HT1080 (cell line): ENCODE results near the gene CDH23. TPM values are rescaled to one million over a fixed set of nuclear protein-coding genes. Genes with fewer than 3 reads are reported as not detected.
A peak's percentile ranks its signal among the peaks of the same experiment; 100 is the strongest.

ENCODE experiments used
- DNase-seq: peaks from one replicate; pipeline ENCODE4 v3.0.0-alpha.2; 2015; ENCODE audit warnings: low read depth
- total RNA-seq: library from RNA; depleted of rRNA; stranded (reverse); fragments of >200 nt; shearing (Covaris generic); gene quantifications from 2 replicates; pipeline ENCODE4 v1.2.3, GENCODE V29; 2014

Gene CDH23
- total RNA-seq, 1 experiment from 2014 or later = 0.23 TPM

DNA sequence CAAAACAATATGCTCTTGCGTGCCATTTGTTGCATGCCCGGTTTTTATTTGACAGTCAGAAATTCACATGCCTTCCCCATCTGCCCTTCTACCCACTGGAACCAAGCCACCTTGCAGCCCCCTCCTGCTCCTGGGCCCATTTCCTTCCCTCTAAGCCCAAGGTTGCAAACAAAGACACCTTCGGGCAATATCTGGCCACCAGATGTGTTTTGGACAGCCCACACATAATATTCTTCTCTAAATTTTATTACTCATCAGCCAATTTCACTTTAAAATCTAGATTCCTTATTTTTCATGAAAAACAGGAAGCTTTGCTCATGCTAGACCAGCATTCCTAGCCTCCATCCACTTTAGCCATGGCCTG, 341.1 kb downstream of the CDH23 start:
- no peak for DNase-seq

DNA sequence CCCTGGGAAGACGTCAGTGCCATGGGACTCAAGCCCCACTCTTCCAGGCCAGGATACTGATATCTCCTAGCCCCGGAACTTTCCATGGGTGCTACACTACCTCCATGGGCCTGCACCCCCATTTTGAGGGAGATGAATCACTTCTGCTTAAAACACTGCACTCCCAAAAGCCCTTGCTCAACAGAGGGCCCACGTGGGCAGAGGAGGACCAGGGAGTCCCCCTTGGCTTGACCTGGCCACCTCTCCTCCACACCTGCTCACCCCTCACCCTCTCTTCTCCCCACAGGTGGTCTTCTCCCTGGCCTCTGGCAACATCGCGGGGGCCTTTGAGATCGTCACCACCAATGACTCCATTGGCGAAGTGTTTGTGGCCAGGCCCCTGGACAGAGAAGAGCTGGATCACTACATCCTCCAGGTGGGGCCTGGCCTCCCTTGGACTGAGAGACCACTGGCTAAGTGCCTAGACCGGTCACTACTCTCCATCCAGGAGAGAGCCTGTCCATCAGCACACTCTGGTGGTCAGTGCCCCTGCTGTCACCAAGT, 342.7 kb downstream of the CDH23 start:
- DNase-seq = no peak

GRCh38 chr10:71740069-71740653, 343.4 kb downstream of the CDH23 start:
- DNase-seq = no peak

DNA sequence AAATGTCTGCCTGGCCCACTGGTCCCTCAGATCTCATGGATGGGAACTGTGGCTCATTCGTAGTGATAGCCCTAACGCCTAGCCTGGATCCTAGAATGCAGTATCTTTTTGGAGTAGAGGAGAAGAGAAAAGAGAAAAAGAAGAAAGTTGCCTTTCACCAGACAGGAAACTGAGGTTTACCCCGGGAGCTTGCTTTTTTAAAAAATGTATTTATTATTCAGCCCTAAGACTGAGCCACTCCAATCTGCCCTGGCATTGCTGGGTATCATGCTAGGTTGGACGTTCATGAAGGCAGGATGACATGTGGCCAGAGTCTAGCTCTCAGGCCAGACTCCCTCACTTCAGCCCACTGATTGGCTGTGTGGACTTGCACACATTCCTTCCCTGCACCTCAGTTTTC, 344.3 kb downstream of the CDH23 start:
- no peak for DNase-seq

DNA sequence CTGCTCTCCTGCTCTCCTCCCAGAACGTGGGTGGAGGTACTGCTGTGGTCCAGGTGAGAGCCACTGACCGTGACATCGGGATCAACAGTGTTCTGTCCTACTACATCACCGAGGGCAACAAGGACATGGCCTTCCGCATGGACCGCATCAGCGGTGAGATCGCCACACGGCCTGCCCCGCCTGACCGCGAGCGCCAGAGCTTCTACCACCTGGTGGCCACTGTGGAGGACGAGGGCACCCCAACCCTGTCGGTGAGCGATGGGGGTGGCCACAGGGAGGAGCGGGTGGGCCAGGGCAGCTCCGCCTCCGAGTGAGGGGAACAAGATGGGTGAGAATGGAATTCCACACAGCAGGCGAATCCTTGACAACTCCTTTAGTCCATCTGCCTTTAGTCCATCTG, 345.0 kb downstream of the CDH23 start:
- no peak for DNase-seq

DNA sequence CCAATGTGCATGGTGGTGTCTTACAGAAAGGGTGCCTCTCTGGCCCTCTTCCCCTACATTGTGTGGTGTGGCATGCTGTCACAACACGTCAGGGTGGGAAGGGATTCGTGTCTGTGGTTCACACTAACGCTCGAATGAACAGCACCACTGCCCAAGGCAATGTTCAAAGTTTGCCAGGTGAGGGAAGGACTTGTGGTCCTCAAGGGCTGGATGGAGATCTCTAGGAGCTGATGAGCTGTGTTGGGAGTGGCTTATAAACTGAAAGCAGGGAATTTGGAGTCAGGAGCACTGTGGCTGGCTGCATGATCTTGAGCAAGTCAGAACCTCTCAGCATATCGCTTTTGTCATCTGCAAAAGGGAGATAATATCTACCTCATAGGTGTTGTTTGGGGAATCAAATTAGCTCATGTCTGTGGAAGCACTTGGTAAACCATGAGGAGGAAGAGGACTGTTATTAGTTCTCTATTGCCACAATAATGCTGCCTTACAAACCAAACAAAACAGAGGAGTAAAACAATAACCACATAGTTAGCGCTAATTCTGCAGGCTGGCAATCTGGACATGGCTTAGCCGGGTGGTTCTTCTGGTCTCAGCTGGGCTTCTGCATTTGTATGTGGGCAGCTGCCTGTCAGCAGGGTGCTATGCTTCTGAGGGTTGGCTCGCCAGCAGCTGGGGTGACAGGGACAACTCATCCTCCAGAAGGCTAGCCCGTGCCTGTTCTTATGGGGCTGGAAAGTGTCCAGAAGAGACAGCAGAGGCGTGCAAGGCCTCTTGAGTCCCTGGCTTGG, 345.8 kb downstream of the CDH23 start:
- DNase-seq = no peak

GRCh38 chr10:71743089-71743838, 346.5 kb downstream of the CDH23 start:
- no peak for DNase-seq

DNA sequence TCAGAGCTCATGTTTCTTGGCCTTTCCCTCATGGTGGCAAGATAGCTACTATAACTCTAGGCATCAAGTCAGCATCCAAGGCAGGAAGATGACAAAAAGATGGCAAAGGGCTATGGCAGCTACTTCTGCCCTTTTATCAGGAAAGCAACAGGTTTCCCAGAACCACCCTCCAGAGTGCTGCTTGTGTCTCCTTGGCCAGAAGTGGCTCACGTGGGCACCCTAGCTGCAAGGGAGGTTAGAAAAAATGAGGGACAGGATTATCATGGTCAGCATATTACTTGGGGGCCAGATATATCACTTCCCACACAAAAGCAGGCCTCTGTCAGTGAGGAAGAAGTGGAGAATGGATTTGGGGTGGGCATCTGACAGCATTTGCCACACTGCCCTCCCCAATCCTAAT, 347.1 kb downstream of the CDH23 start:
- DNase-seq = no peak

DNA sequence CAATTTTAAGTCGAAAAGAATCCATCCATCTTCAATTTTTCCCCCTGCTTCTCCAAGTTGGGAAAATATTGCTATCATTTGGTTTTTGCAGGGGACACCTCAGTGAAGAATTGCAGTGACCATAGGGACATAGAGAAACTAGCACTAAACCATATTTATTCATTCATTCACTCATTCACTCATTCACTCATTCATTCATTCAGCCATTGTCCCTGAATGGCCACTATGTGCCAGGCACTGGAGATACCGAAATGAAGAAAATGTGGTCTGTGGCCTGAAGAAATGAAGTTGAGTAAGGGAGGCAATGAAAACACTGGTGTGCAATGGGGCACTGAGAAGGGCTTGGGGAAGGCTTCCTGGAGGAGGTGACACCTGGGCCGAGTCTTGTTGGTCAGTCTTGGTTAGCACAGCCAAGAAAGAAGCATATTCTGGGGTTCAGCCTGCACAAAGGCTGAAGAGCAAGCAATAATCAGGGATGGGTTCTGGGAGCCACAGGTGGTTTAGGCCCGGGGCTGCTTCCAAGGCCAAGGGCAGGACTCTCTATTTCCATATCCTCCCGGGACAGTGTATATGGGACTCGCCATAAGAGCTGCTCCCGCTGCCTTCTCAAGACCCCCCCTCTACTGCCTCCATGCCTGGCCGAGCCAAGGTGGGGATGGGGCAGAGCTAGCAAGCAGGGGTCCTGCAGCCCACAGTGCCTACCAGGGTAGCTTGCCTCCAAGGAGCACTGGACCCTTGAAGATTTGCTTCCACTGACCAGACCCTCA, 348.4 kb downstream of the CDH23 start:
- no peak for DNase-seq

- DNase-seq = no peak
These were observed 349.0 kb downstream of the CDH23 start for GRCh38 chr10:71745664-71746250.

DNA sequence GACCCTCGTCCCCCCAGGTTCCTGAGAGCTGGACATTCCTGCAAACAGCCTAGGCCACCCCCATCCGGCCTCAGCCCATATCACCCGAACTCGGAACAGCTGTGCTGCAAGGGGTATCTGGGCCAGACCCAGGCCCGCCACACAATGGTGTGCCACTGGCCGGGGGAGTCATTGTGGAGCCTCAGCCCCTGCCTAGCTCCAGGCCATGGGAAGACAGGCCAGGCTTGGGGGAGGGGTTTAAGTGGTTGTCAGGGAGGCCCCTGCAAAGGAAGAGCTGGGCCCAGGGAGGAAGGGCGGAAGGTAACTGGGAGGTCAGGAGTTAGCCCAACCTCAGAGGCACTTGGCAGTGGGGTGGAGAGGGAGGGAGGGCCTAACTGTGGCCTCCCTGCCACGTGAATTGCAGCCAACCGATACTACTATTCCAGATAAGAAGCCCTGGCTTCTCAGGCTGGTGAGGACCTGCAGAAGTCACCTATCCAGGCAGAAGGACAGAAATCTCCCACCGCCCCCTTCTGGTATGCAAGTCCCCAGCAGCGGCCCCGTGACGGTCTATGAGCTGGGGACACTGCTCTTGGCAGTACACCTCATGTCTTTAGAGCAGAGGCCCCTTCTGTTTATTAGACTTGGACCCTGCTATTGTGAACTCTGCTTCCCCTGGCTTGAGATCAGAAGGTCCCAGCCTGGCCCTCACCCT, 349.8 kb downstream of the CDH23 start:
- DNase-seq = no peak

GRCh38 chr10:71747039-71747531, 350.4 kb downstream of the CDH23 start:
- DNase-seq = no peak

GRCh38 chr10:71747551-71748523, 351.1 kb downstream of the CDH23 start:
- no peak for DNase-seq

- DNase-seq = peak; percentile 15
These were observed 352.0 kb downstream of the CDH23 start for GRCh38 chr10:71748671-71749191.

DNA sequence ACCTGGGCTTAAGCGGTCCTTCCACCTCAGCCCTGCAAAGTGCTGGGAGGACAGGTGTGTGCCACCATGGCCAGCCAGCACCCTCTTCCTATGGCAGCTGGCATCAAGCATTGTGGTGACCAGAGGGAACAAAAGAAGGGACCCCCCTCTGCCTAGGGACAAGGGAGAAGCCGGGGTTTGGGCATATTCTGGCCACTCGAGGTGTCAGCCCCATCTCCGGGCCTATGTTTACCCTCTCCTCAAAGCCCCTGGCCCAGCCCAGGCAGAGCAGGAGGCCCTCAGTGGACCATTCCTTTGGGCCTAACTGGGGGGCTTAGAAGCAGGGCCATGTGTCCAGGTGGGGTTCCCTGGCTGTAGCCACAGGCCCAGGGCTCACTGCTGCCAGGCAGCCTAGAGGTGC, 352.7 kb downstream of the CDH23 start:
- DNase-seq = no peak

- DNase-seq = no peak
These were observed 353.6 kb downstream of the CDH23 start for GRCh38 chr10:71750124-71750841.

- no peak for DNase-seq
These were observed 354.3 kb downstream of the CDH23 start for GRCh38 chr10:71750986-71751385.
